Loucy (cell line): Measurements from ENCODE around the gene CPLANE2.

Experiments used
- H2AFZ ChIP-seq: fragments of 200-600 bp; sonication (generic); 2 replicates; pipeline ENCODE4 v1.6.0; 2016; ENCODE audit warnings: antibody characterized with exemption, mild to moderate bottlenecking, low read length, moderate library complexity
- H3F3A ChIP-seq: fragments of 200-600 bp; 2 replicates; pipeline ENCODE4 v1.6.0; 2016; ENCODE audit warnings: antibody characterized with exemption, low read depth, mild to moderate bottlenecking
- H3K27me3 ChIP-seq: fragments of 200-600 bp; sonication (generic); 2 replicates; pipeline ENCODE4 v1.6.1; 2014; ENCODE audit warnings: low read length, mild to moderate bottlenecking; ENCODE audit not compliant: insufficient read depth, poor library complexity, severe bottlenecking
- H3K36me3 ChIP-seq: fragments of 200-600 bp; sonication (generic); 2 replicates; pipeline ENCODE4 v1.6.1; 2016; ENCODE audit warnings: low read length; ENCODE audit not compliant: insufficient read depth
- H3K4me1 ChIP-seq: fragments of 200-600 bp; sonication (generic); 2 replicates; pipeline ENCODE4 v1.5.1; 2014; ENCODE audit warnings: low read length, mild to moderate bottlenecking; ENCODE audit not compliant: insufficient read depth, poor library complexity, severe bottlenecking
- H3K4me2 ChIP-seq: fragments of 200-600 bp; sonication (generic); 2 replicates; pipeline ENCODE4 v1.6.0; 2014; ENCODE audit warnings: antibody characterized with exemption, low read length, low read depth, mild to moderate bottlenecking; ENCODE audit not compliant: poor library complexity, severe bottlenecking
- H3K4me3 ChIP-seq: fragments of 200-600 bp; sonication (generic); 2 replicates; pipeline ENCODE4 v1.5.1; 2014; ENCODE audit warnings: low read length, mild to moderate bottlenecking, mixed read lengths; ENCODE audit not compliant: poor library complexity, severe bottlenecking
- H3K79me2 ChIP-seq: fragments of 200-600 bp; sonication (generic); 2 replicates; pipeline ENCODE4 v1.6.1; 2014; ENCODE audit warnings: low read length; ENCODE audit not compliant: insufficient read depth
- H3K9ac ChIP-seq: fragments of 200-600 bp; sonication (generic); 2 replicates; pipeline ENCODE4 v1.6.0; 2014; ENCODE audit warnings: mild to moderate bottlenecking, low read depth, low read length, moderate library complexity; ENCODE audit not compliant: poor library complexity, severe bottlenecking
- H3K9me2 ChIP-seq: fragments of 200-600 bp; sonication (generic); replicated peaks from 2 replicates; pipeline ENCODE4 v1.6.1; 2016; ENCODE audit warnings: low read depth, low read length, mixed read lengths
- H3K9me3 ChIP-seq: fragments of 200-600 bp; sonication (generic); 2 replicates; pipeline ENCODE4 v1.6.1; 2014; ENCODE audit warnings: mild to moderate bottlenecking, antibody characterized with exemption, low read length, low read depth; ENCODE audit not compliant: insufficient read depth
- H4K20me1 ChIP-seq: fragments of 200-600 bp; sonication (generic); 2 replicates; pipeline ENCODE4 v1.6.0; 2014; ENCODE audit warnings: antibody characterized with exemption, low read length, mild to moderate bottlenecking; ENCODE audit not compliant: insufficient read depth, poor library complexity, severe bottlenecking
- CTCF ChIP-seq: fragments of 200-600 bp; sonication (generic); conservative IDR thresholded peaks from 2 replicates; pipeline ENCODE4 v1.5.1; 2014; ENCODE audit warnings: mild to moderate bottlenecking, antibody characterized with exemption, low read length
- EZH2phosphoT487 ChIP-seq: fragments of 200-600 bp; IDR thresholded peaks from 2 replicates; pipeline ENCODE4 v1.6.1; 2018; ENCODE audit warnings: antibody characterized with exemption, mild to moderate bottlenecking, moderate library complexity, borderline replicate concordance

CPLANE2 gene

DNA sequence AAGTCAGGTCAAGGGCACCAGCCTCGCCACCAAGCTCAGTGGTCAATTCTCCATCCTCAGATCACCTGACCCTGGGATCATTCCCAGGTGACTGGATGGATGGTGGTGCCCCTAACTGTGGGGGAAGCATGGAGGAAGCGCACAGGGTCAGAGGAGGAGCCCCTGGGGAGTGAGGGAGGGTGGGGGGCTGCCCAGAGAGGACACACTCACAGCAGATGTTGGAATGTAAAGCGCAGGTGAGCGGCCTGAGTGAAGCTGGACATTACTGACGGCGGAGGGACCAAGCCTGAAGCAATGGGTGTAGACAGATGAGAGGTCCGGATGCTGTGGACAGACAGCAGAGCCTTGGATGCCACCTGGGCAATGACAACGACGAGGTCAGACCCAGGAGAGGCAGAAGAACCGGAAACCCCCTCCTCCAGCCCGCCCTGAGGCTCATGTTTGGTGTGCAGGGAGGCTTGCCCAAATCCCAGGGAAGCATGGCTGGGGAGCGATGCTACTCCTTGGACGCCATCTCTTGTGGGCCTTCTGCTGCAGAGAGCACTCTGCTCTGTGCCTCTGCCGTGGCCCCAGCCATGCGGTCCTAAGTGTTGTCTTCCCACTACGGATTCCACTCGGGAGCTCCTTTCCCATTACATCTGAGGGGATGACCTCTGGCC lies 5.7 kb upstream of the CPLANE2 start:
- no peak overlapping the region for H3K9ac ChIP-seq
- peaks cover 3% of the 10 kb centered on the region for H3K4me1 ChIP-seq
- H3K79me2 ChIP-seq: no peaks in the 10 kb centered on the region

DNA sequence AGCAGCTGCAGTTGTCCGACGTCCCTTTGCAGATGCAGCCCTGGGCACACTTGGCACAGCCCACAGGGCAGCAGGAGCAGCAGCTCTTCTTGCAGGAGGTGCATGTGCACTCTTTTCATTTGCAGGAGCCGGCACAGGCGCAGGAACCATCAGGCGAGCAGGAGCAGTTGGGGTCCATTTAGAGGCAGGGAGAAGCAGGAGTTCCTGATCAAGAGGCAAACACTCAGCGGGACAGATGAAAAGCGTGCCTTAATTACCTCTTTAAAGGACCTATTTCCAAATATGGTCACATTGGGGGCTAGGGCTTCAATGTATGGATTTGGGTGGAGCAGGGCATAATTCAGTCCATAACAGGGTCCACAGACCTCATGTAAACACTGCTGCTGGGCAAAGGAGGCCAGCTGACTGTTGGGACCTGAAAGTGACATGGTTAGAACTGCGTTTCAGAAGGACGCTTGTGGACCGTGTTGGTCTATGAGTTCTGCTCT lies 4.3 kb upstream of the CPLANE2 start:
- Histone ChIP-seq H2AFZ (no peak overlapping the region), H3K36me3 (peaks cover 6% of the 10 kb centered on the region; the same call in 1 of the 2 replicates), H3K27me3 (no peaks in the 10 kb centered on the region), H3K4me3 (no peak overlapping the region), H3K9me2 (no peaks in the 10 kb centered on the region), H3K4me2 (no peak overlapping the region), H3K9me3 (no peaks in the 10 kb centered on the region), H4K20me1 (no peaks in the 10 kb centered on the region), H3K9ac (no peak overlapping the region), H3F3A (no peaks in the 10 kb centered on the region), H3K4me1 (peaks cover 9% of the 10 kb centered on the region), H3K79me2 (no peaks in the 10 kb centered on the region)
- TF ChIP-seq EZH2phosphoT487: no peak
- no peak for TF ChIP-seq CTCF

More for the DNA sequence above, 5.7 kb upstream of the CPLANE2 start:
- Histone ChIP-seq H4K20me1 (no peaks in the 10 kb centered on the region), H3K9me2 (no peaks in the 10 kb centered on the region), H2AFZ (no peak overlapping the region), H3K27me3 (no peaks in the 10 kb centered on the region), H3K4me2 (no peak overlapping the region), H3K36me3 (peaks cover 18% of the 10 kb centered on the region; the same call in 1 of the 2 replicates), H3K9me3 (no peaks in the 10 kb centered on the region), H3F3A (no peaks in the 10 kb centered on the region), H3K4me3 (no peak overlapping the region)
- TF ChIP-seq EZH2phosphoT487 (no peak), CTCF (no peak)

GRCh38 chr1:16239972-16240491 lies 3.0 kb upstream of the CPLANE2 start:
- no peaks in the 10 kb centered on the region; the same call in 1 of the 2 replicates for H3F3A ChIP-seq

More at GRCh38 chr1:16239972-16240491, 3.0 kb upstream of the CPLANE2 start:
- H3K9me3 ChIP-seq: no peaks in the 10 kb centered on the region
- no peaks in the 10 kb centered on the region for H3K79me2 ChIP-seq
- no peak overlapping the region for H3K4me2 ChIP-seq
- no peaks in the 10 kb centered on the region for H3K36me3 ChIP-seq
- H3K4me1 ChIP-seq: peaks cover 9% of the 10 kb centered on the region
- no peak overlapping the region for H3K4me3 ChIP-seq
- TF ChIP-seq CTCF (no peak), EZH2phosphoT487 (no peak)
- H3K27me3 ChIP-seq: no peaks in the 10 kb centered on the region
- H4K20me1 ChIP-seq: no peaks in the 10 kb centered on the region
- no peak overlapping the region for H3K9ac ChIP-seq
- no peak overlapping the region for H2AFZ ChIP-seq
- no peaks in the 10 kb centered on the region for H3K9me2 ChIP-seq
